HEK293T (cell line): Measurements from ENCODE around the gene GOLGA7B.

Experiments
- ELF4 ChIP-seq: fragments of 450-650 bp; IDR thresholded peaks from 2 replicates; pipeline ENCODE4 v1.6.1; 2017; ENCODE audit warnings: antibody characterized with exemption
- FOXA1 ChIP-seq: fragments of 450-650 bp; IDR thresholded peaks from 2 replicates; pipeline ENCODE4 v1.6.1; 2016; ENCODE audit warnings: mild to moderate bottlenecking
- FOXK2 ChIP-seq: fragments of 450-650 bp; IDR thresholded peaks from 2 replicates; pipeline ENCODE4 v1.6.1; 2016; ENCODE audit warnings: mild to moderate bottlenecking
- HDGF ChIP-seq: fragments of 450-650 bp; IDR thresholded peaks from 2 replicates; pipeline ENCODE4 v1.6.1; 2017; ENCODE audit warnings: antibody characterized with exemption, borderline replicate concordance
- L3MBTL2 ChIP-seq: fragments of 450-650 bp; conservative IDR thresholded peaks from 2 replicates; pipeline ENCODE4 v1.6.1; 2016; ENCODE audit warnings: mild to moderate bottlenecking
- PKNOX1 ChIP-seq: fragments of 450-650 bp; IDR thresholded peaks from 2 replicates; pipeline ENCODE4 v1.6.1; 2016
- TARDBP ChIP-seq: fragments of 450-650 bp; IDR thresholded peaks from 2 replicates; pipeline ENCODE4 v1.6.1; 2016

- TF ChIP-seq PKNOX1 (no peak), TARDBP (no peak), FOXK2 (no peak), L3MBTL2 (no peak), ELF4 (no peak), HDGF (no peak), FOXA1 (no peak)
Observed at GRCh38 chr10:97919012-97919411, 69.4 kb downstream of the GOLGA7B start.
